H1 (cell line): ENCODE data around the gene NMT2. TPM values are rescaled to one million over a fixed set of nuclear protein-coding genes. Genes with fewer than 3 reads are reported as not detected.

ENCODE experiments used
- CTCF ChIA-PET: fragments of 300-600 bp; sonication (Branson Sonifier 250); formaldehyde crosslinking; loops from one replicate; lab custom pipeline; 2021; ENCODE audit not compliant: partially characterized antibody; lab: Charles Lee
- POLR2A ChIA-PET: fragments of 300-600 bp; sonication (Branson Sonifier 250); formaldehyde crosslinking; loops from one replicate; lab custom pipeline; 2021; ENCODE audit warnings: inconsistent platforms; ENCODE audit not compliant: partially characterized antibody; lab: Charles Lee
- DNase-seq, 2 experiments: peaks; one replicate each; pipeline versions ENCODE4 v3.0.0 to v3.0.0-alpha.2; 2010 to 2022; ENCODE audit warnings: low spot score in 2 of 2, low read depth in 1 of 2, mixed read lengths in 1 of 2
- FAIRE-seq: peaks from 2 replicates; lab custom pipeline; 2011; peaks lifted over from hg19 to GRCh38; lab: Jason Lieb, UNC
- H2AFZ ChIP-seq: 2 replicates; pipeline ENCODE4 v1.8.1; 2012; ENCODE audit warnings: low read length, inconsistent platforms
- H2AK5ac ChIP-seq: 2 replicates; pipeline ENCODE4 v1.6.1; 2013; ENCODE audit warnings: low read depth, low read length
- H2BK120ac ChIP-seq: replicated peaks from 2 replicates; pipeline ENCODE3; 2013; ENCODE audit warnings: low read depth, low read length, inconsistent platforms
- H2BK12ac ChIP-seq: 2 replicates; pipeline ENCODE4 v1.6.1; 2013; ENCODE audit warnings: low read depth, low read length
- H2BK15ac ChIP-seq: 2 replicates; pipeline ENCODE4 v1.6.1; 2013; ENCODE audit warnings: low read length
- H2BK20ac ChIP-seq: 2 replicates; pipeline ENCODE4 v1.6.1; 2013; ENCODE audit warnings: low read length
- H2BK5ac ChIP-seq: 2 replicates; pipeline ENCODE4 v1.6.1; 2013; ENCODE audit warnings: low read depth, low read length
- H3K14ac ChIP-seq: 2 replicates; pipeline ENCODE4 v1.6.1; 2013; ENCODE audit warnings: inconsistent platforms; ENCODE audit not compliant: insufficient read length
- H3K18ac ChIP-seq: 2 replicates; pipeline ENCODE4 v1.6.1; 2013; ENCODE audit warnings: low read length; ENCODE audit errors: extremely low read depth
- H3K23ac ChIP-seq: 2 replicates; pipeline ENCODE4 v1.6.1; 2013; ENCODE audit warnings: inconsistent platforms; ENCODE audit not compliant: insufficient read length
- H3K23me2 ChIP-seq: 2 replicates; pipeline ENCODE4 v1.6.1; 2013; ENCODE audit warnings: low read depth, low read length
- H3K27ac ChIP-seq: 2 replicates; pipeline ENCODE4 v1.6.1; 2011; ENCODE audit warnings: low read depth, low read length, inconsistent platforms
- H3K27me3 ChIP-seq, 4 experiments: replicated peaks in 1 of 4; 1 replicate in 1 of 4; 2 replicates in 3 of 4; pipeline versions ENCODE4 v1.6.1 to v1.8.1; 2011 to 2013; ENCODE audit warnings: low read length in 3 of 4, mild to moderate bottlenecking in 3 of 4, inconsistent platforms in 2 of 4, mixed read lengths in 2 of 4, moderate library complexity in 1 of 4; ENCODE audit not compliant: control insufficient read depth in 3 of 4, insufficient read depth in 3 of 4; ENCODE audit errors: extremely low read depth in 1 of 4
- H3K36me3 ChIP-seq, 4 experiments: 2 replicates each; pipeline versions ENCODE4 v1.6.1 to v1.8.1; 2011 to 2013; ENCODE audit warnings: mild to moderate bottlenecking in 4 of 4, low read length in 3 of 4, moderate library complexity in 2 of 4, control low read depth in 1 of 4, inconsistent platforms in 1 of 4; ENCODE audit not compliant: insufficient read depth in 4 of 4, control insufficient read depth in 2 of 4
- H3K4ac ChIP-seq: replicated peaks from 2 replicates; pipeline ENCODE3; 2013; ENCODE audit warnings: low read length, low read depth, mixed read lengths, inconsistent platforms; ENCODE audit not compliant: insufficient read length
- H3K4me1 ChIP-seq, 4 experiments: replicated peaks in 1 of 4; 1 replicate in 1 of 4; 2 replicates in 3 of 4; pipeline versions ENCODE4 v1.6.1 to v1.8.1; 2011 to 2013; ENCODE audit warnings: low read length in 3 of 4, inconsistent platforms in 2 of 4, mixed read lengths in 1 of 4; ENCODE audit not compliant: insufficient read depth in 4 of 4, control insufficient read depth in 3 of 4
- H3K4me2 ChIP-seq, 2 experiments: 2 replicates each; pipeline versions ENCODE4 v1.6.1 to v1.8.1; 2011 to 2013; ENCODE audit warnings: low read depth in 2 of 2, low read length in 2 of 2, control low read depth in 1 of 2, inconsistent platforms in 1 of 2, mild to moderate bottlenecking in 1 of 2; ENCODE audit not compliant: insufficient read depth in 1 of 2
- H3K4me3 ChIP-seq, 4 experiments: fragments of 200-600, 300-600 bp in 1 of 4; sonication (generic), shearing (Covaris generic), sonication (Bioruptor Twin) in 1 of 4; 2 replicates each; pipeline versions ENCODE4 v1.5.1 to v1.8.1; 2011 to 2016; ENCODE audit warnings: low read length in 4 of 4, low read depth in 3 of 4, control low read depth in 2 of 4, inconsistent platforms in 2 of 4, mild to moderate bottlenecking in 2 of 4, mixed read lengths in 1 of 4, moderate library complexity in 1 of 4; ENCODE audit not compliant: insufficient read depth in 2 of 4; ENCODE audit errors: extremely low read depth in 1 of 4
- H3K56ac ChIP-seq: replicated peaks from 2 replicates; pipeline ENCODE3; 2013; ENCODE audit warnings: low read depth, mild to moderate bottlenecking, mixed read lengths, low read length, inconsistent platforms; ENCODE audit not compliant: insufficient read length
- H3K79me1 ChIP-seq: 2 replicates; pipeline ENCODE4 v1.6.1; 2013; ENCODE audit warnings: low read depth, low read length, control low read depth
- H3K79me2 ChIP-seq, 2 experiments: 2 replicates each; pipeline versions ENCODE4 v1.6.1 to v1.8.1; 2012 to 2013; ENCODE audit warnings: low read length in 2 of 2, mild to moderate bottlenecking in 2 of 2, inconsistent platforms in 1 of 2; ENCODE audit not compliant: insufficient read depth in 2 of 2, control insufficient read depth in 1 of 2
- H3K9ac ChIP-seq, 4 experiments: replicated peaks in 1 of 4; 1 replicate in 1 of 4; 2 replicates in 3 of 4; pipeline versions ENCODE4 v1.6.1 to v1.8.1; 2011 to 2013; ENCODE audit warnings: low read depth in 3 of 4, low read length in 3 of 4, control low read depth in 2 of 4, mild to moderate bottlenecking in 2 of 4, moderate library complexity in 2 of 4, inconsistent platforms in 1 of 4; ENCODE audit errors: extremely low read depth in 1 of 4
- H3K9me3 ChIP-seq, 2 experiments: 2 replicates each; pipeline versions ENCODE4 v1.6.1 to v1.8.1; 2012 to 2013; ENCODE audit warnings: mild to moderate bottlenecking in 2 of 2, moderate library complexity in 2 of 2, control low read depth in 1 of 2, inconsistent platforms in 1 of 2, low read depth in 1 of 2, low read length in 1 of 2, mixed read lengths in 1 of 2; ENCODE audit not compliant: insufficient read depth in 2 of 2
- H4K20me1 ChIP-seq, 2 experiments: replicated peaks in 1 of 2; 2 replicates each; pipeline versions ENCODE3 to v1.8.1; 2011 to 2013; ENCODE audit warnings: inconsistent platforms in 2 of 2, low read length in 2 of 2, mild to moderate bottlenecking in 1 of 2; ENCODE audit not compliant: insufficient read depth in 2 of 2, control insufficient read depth in 1 of 2
- H4K5ac ChIP-seq: 2 replicates; pipeline ENCODE4 v1.6.1; 2013; ENCODE audit warnings: low read length, low read depth, mixed read lengths, inconsistent platforms; ENCODE audit not compliant: insufficient read length
- H4K8ac ChIP-seq: 2 replicates; pipeline ENCODE4 v1.8.0; 2013; ENCODE audit warnings: mild to moderate bottlenecking, moderate library complexity, low read length, inconsistent platforms; ENCODE audit not compliant: insufficient read depth; ENCODE audit errors: extremely low read depth
- H4K91ac ChIP-seq: replicated peaks from 2 replicates; pipeline ENCODE3; 2013; ENCODE audit warnings: low read length, mixed read lengths, inconsistent platforms; ENCODE audit not compliant: insufficient read length
- ATF2 ChIP-seq: IDR thresholded peaks from 2 replicates; pipeline ENCODE4 v1.6.1; 2012; ENCODE audit warnings: low read length, inconsistent platforms
- JUND ChIP-seq: IDR thresholded peaks from 2 replicates; pipeline ENCODE4 v1.6.1; 2011; ENCODE audit warnings: mild to moderate bottlenecking, improper control_type of control experiment, low read length
- SIRT6 ChIP-seq: IDR thresholded peaks from one replicate; pipeline ENCODE4 v1.7.1; 2012; ENCODE audit warnings: low read length, inconsistent platforms
- WGBS, 2 experiments: shearing (Covaris generic) in 1 of 2; methylation state at CpG; one replicate each; pipeline versions ENCODE4 v1.1.6 to v1.1.7; 2013 to 2015; ENCODE audit warnings: low lambda C conversion rate in 2 of 2, mixed read lengths in 2 of 2, inconsistent platforms in 1 of 2, low coverage in 1 of 2, missing lambda C conversion rate in 1 of 2; ENCODE audit not compliant: insufficient replicate concordance in 2 of 2, insufficient coverage in 1 of 2, insufficient read length in 1 of 2; ENCODE audit errors: extremely low coverage in 1 of 2, missing lambda C conversion rate in 1 of 2; 5-methylcytosine and 5-hydroxymethylcytosine counted together
- polyA plus RNA-seq, 7 experiments: library from polyadenylated mRNA; depleted of rRNA in 3 of 7; stranded (reverse) in 5 of 7; unstranded in 2 of 7; fragments of >200 nt in 5 of 7; fragments of 200-250 nt in 2 of 7; gene quantifications; 1 replicate in 5 of 7; 2 replicates in 1 of 7; 4 replicates in 1 of 7; pipeline versions ENCODE4 v1.2.1 to v1.2.3, GENCODE V29; 2011 to 2013; ENCODE audit warnings: missing spikeins in 2 of 7, mixed read lengths in 2 of 7
- total RNA-seq: library from RNA; stranded (reverse); fragmentation: NEBNext Ultra II Directional; extraction: Animal tissue kit (Norgen Biotek cat#: 25700); gene quantifications from 2 replicates; pipeline ENCODE4 v1.2.1, GENCODE V29; 2021

The NMT2 gene
- total and polyA plus RNA-seq, 2 of the 8 experiments (the other 6 are each of a cell fraction or from before 2014, with no cell fraction given), result 4.4 to 15.4 TPM

GRCh38 chr10:15197276-15197675 is 28.8 kb upstream of the NMT2 start:
- H3K14ac ChIP-seq, result no peak overlapping the region
- H3K27ac ChIP-seq, result no peak overlapping the region
- H4K91ac ChIP-seq, result no peak overlapping the region
- no peak overlapping the region for H3K4me2 ChIP-seq
- no peak overlapping the region for H2BK20ac ChIP-seq
- WGBS, 2 experiments, result 88% methylated on average over 2 of the region's 2 CpGs; no CpG with 5 or more reads in 1 of the 2 experiments
- no peak overlapping the region for H2BK120ac ChIP-seq
- H3K4me1 ChIP-seq, result peaks cover 0 to 8% (median 2%) of the 10 kb centered on the region in 4 experiments; a peak in 2 of 7 replicates
- H3K27me3 ChIP-seq, result no peaks in the 10 kb centered on the region
- H3K9ac ChIP-seq, result no peak overlapping the region
- H3K18ac ChIP-seq, result no peak overlapping the region
- H4K8ac ChIP-seq, result no peak overlapping the region
- no peak overlapping the region for H3K23ac ChIP-seq
- no peak overlapping the region for H3K56ac ChIP-seq
- no peaks in the 10 kb centered on the region for H4K20me1 ChIP-seq
- no peak overlapping the region for H2BK5ac ChIP-seq
- no peak overlapping the region for H3K4ac ChIP-seq
- H3K79me2 ChIP-seq, result no peaks in the 10 kb centered on the region
- no peaks in the 10 kb centered on the region for H3K79me1 ChIP-seq
- FAIRE-seq (no peak), DNase-seq (no peak)
- ChIA-PET POLR2A (no interaction called here), CTCF (no interaction called here)
- H2BK12ac ChIP-seq, result no peak overlapping the region
- H3K23me2 ChIP-seq, result no peaks in the 10 kb centered on the region
- H2AK5ac ChIP-seq, result no peak overlapping the region
- no peak overlapping the region for H4K5ac ChIP-seq
- no peaks in the 10 kb centered on the region for H3K9me3 ChIP-seq
- H2AFZ ChIP-seq, result no peak overlapping the region
- no peak overlapping the region for H3K4me3 ChIP-seq
- no peaks in the 10 kb centered on the region for H3K36me3 ChIP-seq
- H2BK15ac ChIP-seq, result no peak overlapping the region
- TF ChIP-seq SIRT6 (no peak), ATF2 (no peak), JUND (no peak)
